IPS-15b (cell line): ENCODE results near the gene PCDHB9.
"Not testable (repeated sequence)": the region's sequence is repeated elsewhere in the genome, so short reads cannot be mapped to it uniquely, and the experiment has no call there.

Experiments used
- H3K27me3 ChIP-seq: one replicate; pipeline ENCODE4 v1.6.1; 2013; ENCODE audit warnings: low read length; ENCODE audit not compliant: control insufficient read depth, insufficient read depth
- H3K36me3 ChIP-seq: one replicate; pipeline ENCODE4 v1.6.1; 2013; ENCODE audit warnings: low read length; ENCODE audit not compliant: control insufficient read depth, insufficient read depth
- H3K4me1 ChIP-seq: one replicate; pipeline ENCODE4 v1.6.1; 2013; ENCODE audit warnings: mild to moderate bottlenecking, low read length; ENCODE audit not compliant: control insufficient read depth, insufficient read depth
- H3K4me3 ChIP-seq: one replicate; pipeline ENCODE4 v1.5.1; 2013; ENCODE audit warnings: low read depth, low read length
- H3K9ac ChIP-seq: one replicate; pipeline ENCODE4 v1.6.1; 2013; ENCODE audit warnings: low read depth, mild to moderate bottlenecking, low read length
- H3K9me3 ChIP-seq: one replicate; pipeline ENCODE4 v1.6.1; 2013; ENCODE audit warnings: mild to moderate bottlenecking, low read length; ENCODE audit not compliant: control insufficient read depth, insufficient read depth

Gene PCDHB9

DNA sequence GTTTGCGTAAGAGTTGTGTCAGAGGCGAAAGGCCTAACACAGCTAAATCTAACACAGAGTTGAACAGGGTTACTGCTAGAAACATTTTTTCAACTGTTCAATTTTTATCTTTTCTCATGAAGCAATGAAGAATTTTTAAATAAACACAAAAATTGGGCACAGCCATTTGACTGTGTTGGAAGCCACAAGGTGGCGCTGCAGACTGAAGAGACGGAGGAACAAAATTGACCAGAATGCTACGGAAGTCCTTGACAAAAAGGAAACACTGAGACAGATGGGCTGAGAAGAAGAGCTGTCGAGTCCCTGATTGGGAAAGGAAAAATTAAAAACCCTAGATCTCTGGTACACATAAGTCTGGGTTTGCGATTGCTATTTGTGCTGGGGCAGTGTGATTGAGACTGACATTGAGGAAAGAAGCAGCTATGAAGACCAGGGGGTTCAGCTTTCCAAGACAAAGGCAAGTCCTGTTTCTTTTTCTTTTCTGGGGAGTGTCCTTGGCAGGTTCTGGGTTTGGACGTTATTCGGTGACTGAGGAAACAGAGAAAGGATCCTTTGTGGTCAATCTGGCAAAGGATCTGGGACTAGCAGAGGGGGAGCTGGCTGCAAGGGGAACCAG lies at the start of gene PCDHB9:
Gene PCDHB9 (plus strand): TSS at position 265 of the 616 bp plus-strand sequence. CDS start 158 bp downstream, at position 423.
- Histone ChIP-seq H3K9me3 (no peaks in the 10 kb centered on the region), H3K4me1 (no peaks in the 10 kb centered on the region), H3K4me3 (no peak within 1 kb of the TSS), H3K9ac (no peak within 1 kb of the TSS), H3K27me3 (no peaks in the 10 kb centered on the region), H3K36me3 (no peaks in the 10 kb centered on the region)

DNA sequence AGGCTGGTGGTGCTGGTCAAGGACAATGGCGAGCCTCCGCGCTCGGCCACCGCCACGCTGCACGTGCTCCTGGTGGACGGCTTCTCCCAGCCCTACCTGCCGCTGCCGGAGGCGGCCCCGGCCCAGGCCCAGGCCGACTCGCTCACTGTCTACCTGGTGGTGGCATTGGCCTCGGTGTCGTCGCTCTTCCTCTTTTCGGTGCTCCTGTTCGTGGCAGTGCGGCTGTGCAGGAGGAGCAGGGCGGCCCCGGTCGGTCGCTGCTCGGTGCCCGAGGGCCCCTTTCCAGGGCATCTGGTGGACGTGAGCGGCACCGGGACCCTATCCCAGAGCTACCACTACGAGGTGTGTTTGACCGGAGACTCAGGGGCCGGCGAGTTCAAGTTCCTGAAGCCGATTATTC lies 49.6 kb upstream of the PCDHB9 start:
- not testable (repeated sequence) for H3K27me3 ChIP-seq, H3K36me3 ChIP-seq, H3K4me3 ChIP-seq, H3K9ac ChIP-seq, H3K9me3 ChIP-seq, H3K4me1 ChIP-seq

DNA sequence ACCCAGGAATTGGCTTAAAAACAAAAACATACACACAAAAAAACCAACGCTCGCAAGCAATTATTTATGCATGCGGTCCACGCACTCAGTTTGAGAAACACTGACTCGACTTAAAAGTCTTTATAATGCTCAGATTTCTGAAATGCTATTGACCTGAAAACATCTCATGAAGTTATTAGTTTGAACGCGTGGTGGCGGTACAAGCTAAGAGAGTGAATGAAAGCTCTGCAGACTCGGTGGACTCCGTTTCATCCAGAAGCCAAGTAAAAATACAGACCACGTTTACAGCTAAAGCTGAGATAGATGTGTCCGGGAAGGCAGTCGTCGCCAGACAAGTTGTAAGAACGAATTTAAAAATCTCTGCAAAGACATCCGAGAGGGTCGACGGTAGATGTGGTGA lies 37.1 kb upstream of the PCDHB9 start, which contains the start of gene PCDHB6:
Gene PCDHB6 (plus strand): TSS at position 246 of the 400 bp plus-strand sequence. CDS start 201 bp downstream, outside the sequence.
- no peaks in the 10 kb centered on the region for H3K36me3 ChIP-seq
- no peaks in the 10 kb centered on the region for H3K4me1 ChIP-seq
- no peak within 1 kb of the TSS for H3K4me3 ChIP-seq
- H3K9ac ChIP-seq, result no peak within 1 kb of the TSS
- peaks cover 4% of the 10 kb centered on the region for H3K9me3 ChIP-seq
- H3K27me3 ChIP-seq, result no peaks in the 10 kb centered on the region

DNA sequence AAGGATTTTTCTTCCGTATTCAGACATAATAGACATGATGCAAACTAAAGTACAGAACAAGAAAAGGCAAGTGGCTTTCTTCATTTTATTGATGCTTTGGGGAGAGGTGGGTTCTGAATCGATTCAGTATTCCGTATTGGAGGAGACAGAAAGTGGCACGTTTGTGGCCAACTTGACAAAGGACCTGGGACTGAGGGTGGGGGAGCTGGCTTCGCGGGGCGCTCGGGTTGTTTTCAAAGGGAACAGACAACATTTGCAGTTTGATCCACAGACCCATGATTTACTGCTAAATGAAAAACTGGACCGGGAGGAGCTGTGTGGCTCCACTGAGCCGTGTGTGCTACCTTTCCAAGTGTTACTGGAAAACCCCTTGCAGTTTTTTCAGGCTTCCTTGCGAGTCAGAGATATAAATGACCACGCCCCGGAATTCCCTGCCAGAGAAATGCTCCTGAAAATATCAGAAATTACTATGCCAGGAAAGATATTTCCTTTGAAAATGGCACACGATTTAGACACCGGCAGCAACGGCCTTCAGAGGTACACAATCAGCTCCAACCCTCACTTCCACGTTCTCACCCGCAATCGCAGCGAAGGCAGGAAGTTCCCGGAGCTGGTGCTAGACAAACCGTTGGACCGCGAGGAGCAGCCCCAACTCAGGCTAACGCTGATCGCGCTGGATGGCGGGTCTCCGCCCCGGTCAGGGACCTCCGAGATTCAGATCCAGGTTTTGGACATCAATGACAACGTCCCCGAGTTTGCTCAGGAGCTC lies 36.6 kb upstream of the PCDHB9 start:
- Histone ChIP-seq H3K9ac (no peak overlapping the region), H3K4me3 (no peak overlapping the region), H3K9me3 (peaks cover 4% of the 10 kb centered on the region), H3K27me3 (no peaks in the 10 kb centered on the region), H3K36me3 (no peaks in the 10 kb centered on the region), H3K4me1 (no peaks in the 10 kb centered on the region)

DNA sequence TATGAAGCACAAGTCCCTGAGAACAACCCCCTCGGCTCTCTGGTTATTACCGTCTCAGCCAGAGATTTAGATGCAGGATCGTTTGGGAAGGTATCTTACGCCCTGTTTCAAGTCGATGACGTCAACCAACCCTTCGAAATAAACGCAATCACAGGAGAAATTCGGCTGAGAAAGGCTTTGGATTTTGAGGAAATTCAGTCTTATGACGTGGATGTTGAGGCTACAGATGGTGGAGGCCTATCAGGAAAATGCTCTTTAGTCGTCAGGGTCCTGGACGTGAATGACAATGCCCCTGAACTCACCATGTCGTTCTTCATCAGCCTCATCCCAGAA lies 36.0 kb upstream of the PCDHB9 start:
- no peaks in the 10 kb centered on the region for H3K4me1 ChIP-seq
- no peaks in the 10 kb centered on the region for H3K36me3 ChIP-seq
- peaks cover 4% of the 10 kb centered on the region for H3K9me3 ChIP-seq
- H3K27me3 ChIP-seq, result no peaks in the 10 kb centered on the region
- H3K4me3 ChIP-seq, result no peak overlapping the region
- no peak overlapping the region for H3K9ac ChIP-seq

DNA sequence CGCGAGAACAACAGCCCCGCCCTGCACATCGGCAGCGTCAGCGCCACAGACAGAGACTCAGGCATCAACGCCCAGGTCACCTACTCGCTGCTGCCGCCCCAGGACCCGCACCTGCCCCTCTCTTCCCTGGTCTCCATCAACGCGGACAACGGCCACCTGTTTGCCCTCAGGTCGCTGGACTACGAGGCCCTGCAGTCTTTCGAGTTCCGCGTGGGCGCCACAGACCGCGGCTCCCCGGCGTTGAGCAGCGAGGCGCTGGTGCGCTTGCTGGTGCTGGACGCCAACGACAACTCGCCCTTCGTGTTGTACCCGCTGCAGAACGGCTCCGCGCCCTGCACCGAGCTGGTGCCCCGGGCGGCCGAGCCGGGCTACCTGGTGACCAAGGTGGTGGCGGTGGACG lies 35.3 kb upstream of the PCDHB9 start:
- H3K27me3 ChIP-seq, H3K4me3 ChIP-seq, H3K36me3 ChIP-seq, H3K9ac ChIP-seq, H3K9me3 ChIP-seq, H3K4me1 ChIP-seq: not testable (repeated sequence)

DNA sequence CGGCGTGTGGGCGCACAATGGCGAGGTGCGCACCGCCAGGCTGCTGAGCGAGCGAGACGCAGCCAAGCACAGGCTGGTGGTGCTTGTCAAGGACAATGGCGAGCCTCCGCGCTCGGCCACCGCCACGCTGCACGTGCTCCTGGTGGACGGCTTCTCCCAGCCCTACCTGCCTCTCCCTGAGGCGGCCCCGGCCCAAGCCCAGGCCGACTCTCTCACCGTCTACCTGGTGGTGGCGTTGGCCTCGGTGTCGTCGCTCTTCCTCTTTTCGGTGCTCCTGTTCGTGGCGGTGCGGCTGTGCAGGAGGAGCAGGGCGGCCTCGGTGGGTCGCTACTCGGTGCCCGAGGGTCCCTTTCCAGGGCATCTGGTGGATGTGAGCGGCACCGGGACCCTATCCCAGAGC lies 34.9 kb upstream of the PCDHB9 start:
- H3K9ac ChIP-seq, H3K4me1 ChIP-seq, H3K9me3 ChIP-seq, H3K27me3 ChIP-seq, H3K4me3 ChIP-seq, H3K36me3 ChIP-seq: not testable (repeated sequence)

DNA sequence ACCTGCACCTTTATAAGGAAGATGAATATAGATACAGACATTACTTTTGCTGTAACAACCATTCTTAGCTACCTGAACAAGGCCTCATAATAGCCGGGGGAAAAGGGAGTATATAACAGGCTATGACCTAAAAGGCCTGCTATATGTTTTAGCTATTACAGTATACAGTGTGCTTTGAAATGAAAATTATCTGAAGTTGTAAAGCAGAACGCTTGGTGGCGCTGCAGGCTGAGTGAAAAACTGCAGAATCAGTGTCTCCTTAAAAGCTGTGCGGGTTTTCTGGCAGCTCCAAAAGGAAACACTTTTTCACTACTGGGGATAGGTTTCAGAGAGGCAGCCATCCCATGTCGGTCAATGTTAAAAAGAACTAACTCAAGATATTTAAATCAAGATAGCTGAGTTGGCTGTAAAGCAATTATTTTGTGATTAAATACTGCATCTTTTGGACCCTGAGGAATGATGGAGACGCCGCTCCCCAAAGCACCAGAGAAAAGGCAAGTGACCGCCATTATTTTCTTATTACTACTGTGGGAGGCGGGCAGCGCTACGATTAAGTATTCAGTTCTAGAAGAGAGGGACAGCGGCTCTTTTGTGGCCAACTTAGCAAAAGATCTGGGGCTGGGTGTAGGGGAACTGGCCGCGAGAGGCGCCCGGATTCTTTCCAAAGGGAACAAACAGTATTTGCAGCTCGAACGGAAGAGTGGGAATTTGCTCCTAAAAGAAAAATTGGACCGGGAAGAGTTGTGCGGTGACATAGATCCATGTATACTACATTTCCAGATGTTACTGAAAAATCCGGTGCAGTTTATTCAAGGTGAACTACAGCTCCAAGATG lies 31.2 kb upstream of the PCDHB9 start:
- H3K36me3 ChIP-seq, result no peaks in the 10 kb centered on the region
- H3K9me3 ChIP-seq, result peaks cover 4% of the 10 kb centered on the region
- no peak overlapping the region for H3K9ac ChIP-seq
- H3K27me3 ChIP-seq, result no peaks in the 10 kb centered on the region
- H3K4me3 ChIP-seq, result peak overlapping the region; percentile 16
- no peaks in the 10 kb centered on the region for H3K4me1 ChIP-seq

DNA sequence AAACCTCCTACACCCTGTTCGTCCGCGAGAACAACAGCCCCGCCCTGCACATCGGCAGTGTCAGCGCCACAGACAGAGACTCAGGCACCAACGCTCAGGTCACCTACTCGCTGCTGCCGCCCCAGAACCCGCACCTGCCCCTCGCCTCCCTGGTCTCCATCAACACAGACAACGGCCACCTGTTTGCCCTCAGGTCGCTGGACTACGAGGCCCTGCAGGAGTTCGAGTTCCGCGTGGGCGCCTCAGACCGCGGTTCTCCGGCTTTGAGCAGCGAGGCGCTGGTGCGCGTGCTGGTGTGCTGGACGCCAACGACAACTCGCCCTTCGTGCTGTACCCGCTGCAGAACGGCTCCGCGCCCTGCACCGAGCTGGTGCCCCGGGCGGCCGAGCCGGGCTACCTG lies 29.6 kb upstream of the PCDHB9 start:
- H3K4me3 ChIP-seq, H3K27me3 ChIP-seq, H3K4me1 ChIP-seq, H3K36me3 ChIP-seq, H3K9ac ChIP-seq, H3K9me3 ChIP-seq: not testable (repeated sequence)

DNA sequence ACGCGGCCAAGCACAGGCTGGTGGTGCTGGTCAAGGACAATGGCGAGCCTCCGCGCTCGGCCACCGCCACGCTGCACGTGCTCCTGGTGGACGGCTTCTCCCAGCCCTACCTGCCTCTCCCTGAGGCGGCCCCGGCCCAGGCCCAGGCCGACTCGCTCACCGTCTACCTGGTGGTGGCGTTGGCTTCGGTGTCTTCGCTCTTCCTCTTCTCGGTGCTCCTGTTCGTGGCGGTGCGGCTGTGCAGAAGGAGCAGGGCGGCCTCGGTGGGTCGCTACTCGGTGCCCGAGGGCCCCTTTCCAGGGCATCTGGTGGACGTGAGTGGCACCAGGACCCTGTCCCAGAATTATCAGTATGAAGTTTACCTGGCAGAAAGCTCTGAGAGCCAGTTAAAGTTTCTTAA lies 29.1 kb upstream of the PCDHB9 start:
- not testable (repeated sequence) for H3K9me3 ChIP-seq, H3K4me1 ChIP-seq, H3K9ac ChIP-seq, H3K27me3 ChIP-seq, H3K36me3 ChIP-seq, H3K4me3 ChIP-seq

DNA sequence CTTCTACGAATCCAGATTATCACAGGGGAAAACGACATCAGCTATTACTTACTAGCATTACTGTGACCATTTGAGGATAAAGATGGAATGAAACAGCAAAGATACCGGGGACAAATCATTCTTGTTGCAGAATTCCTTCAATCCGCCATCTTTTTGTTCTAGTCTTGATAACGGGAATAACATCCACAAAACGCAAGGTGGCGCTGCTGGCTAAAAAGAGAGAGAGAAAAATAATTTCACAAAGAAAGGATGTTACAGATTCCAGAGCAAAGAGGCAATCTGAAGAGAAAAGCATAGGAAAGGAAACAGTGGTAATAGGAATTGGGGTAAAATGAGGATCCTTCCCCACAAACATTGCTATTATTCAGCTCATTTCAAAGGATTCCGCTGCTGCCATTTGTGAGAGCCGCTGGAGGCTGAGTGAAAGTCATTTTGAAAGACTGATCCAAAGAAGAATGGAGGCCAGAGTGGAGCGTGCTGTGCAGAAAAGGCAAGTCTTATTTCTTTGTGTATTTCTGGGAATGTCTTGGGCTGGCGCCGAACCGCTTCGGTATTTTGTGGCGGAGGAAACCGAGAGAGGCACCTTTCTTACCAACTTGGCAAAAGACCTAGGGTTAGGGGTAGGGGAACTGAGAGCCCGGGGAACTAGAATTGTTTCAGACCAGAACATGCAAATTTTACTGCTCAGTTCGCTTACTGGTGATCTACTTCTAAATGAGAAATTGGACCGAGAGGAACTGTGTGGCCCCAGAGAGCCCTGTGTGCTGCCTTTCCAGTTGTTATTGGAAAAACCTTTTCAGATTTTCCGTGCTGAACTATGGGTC lies 14.4 kb upstream of the PCDHB9 start, which contains the start of gene PCDHB7:
Gene PCDHB7 (plus strand): TSS at position 264 of the 824 bp plus-strand sequence. CDS start 192 bp downstream, at position 456.
- Histone ChIP-seq H3K9ac (no peak within 1 kb of the TSS), H3K27me3 (no peaks in the 10 kb centered on the region), H3K36me3 (no peaks in the 10 kb centered on the region), H3K9me3 (peaks cover 3% of the 10 kb centered on the region), H3K4me3 (no peak within 1 kb of the TSS), H3K4me1 (no peaks in the 10 kb centered on the region)
